LoVo (cell line): Measurements from ENCODE around the gene RO60.

Source experiments
- DNase-seq: peaks from one replicate; pipeline ENCODE4 v3.0.0-alpha.2; 2016; ENCODE audit warnings: low spot score

The RO60 gene

DNA sequence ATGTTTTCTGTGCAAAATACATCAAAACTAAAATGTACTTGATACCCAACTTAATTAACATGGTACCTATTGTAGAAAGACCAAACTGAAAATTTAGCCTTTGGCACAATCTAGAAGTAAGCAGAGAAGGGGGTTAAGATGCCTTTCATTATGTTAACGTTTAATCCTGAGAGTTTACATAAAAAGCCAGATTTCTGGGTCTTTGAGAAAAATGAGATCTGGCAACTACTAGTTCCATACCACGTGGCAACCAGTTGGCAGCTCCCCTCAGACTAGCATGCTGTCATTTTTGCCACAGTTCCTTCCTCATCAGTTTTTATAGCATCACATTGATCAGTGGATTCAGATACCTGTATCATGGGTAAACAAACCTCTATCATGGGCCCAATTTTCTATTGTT lies 1.5 kb downstream of the RO60 start:
- no peak for DNase-seq

DNA sequence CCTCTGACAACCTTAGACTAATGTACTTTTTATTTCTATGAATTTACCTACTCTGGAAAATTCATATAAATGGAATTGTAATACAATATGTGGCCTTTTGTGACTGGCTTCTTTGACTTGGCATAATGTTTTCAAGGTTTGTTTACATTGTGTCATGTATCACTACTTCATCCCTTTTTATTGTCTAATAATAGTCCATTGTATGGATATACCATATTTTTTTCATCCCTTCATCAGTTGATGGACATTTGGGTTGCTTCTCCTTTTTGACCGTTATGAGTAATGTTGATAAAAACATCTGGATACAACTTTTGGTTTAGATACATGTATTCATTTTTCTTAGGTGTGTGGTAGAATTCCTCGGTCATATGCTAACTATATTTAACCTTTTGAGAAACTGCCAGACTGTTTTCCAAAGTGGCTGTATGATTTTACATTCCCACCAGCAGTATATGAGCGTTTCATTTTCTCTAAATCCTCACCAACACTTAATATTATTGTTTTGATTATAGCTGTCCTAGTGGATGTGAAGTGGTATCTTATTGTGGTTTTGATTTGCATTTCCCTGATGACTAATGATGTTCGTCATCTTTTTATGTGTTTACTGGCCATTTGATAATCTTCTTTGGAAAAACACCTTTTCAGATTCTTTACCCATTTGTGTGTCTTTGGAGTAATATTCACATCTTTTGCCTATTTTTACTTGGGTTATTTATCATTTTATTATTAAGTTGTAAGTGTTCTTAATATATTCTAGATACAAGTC lies 3.5 kb downstream of the RO60 start:
- DNase-seq, result no peak

DNA sequence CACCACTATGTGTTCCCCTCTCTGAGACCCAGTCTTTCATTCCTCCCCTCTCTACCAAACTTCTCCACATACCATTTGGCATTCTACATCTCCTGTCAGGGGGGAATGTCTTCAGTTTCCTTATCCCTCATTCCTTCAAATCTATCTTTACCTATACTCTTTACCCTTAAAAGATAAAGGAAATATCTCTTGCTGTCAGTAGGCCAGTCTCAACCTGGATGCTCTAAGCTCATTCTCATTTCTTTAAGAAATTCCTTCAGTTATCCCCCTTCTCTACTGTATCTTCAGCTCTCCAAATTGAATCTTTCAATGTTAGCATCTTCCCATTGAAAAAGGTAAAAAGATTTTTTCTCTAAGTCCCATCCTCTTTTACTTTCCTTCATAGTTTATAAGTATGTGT lies 6.5 kb downstream of the RO60 start:
- no peak for DNase-seq

DNA sequence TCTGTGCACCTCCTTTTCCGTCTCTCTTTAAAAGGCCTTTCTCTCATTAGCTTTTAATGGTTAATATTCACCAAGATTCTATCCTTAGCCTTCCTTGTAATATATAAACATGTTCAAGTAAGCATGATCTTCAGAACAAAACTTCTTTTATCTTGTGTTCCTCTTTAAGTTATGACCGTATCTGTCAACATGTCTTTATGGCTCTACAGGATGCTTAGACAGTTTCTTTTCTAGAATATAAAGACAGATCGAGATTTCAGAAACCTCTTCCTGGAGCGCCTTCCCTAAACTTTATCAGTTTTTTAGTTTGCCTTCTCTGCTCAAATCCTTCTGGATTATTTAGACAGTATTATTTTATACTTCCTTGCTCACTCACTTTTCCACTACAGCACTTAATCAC lies 7.2 kb downstream of the RO60 start:
- no peak for DNase-seq

DNA sequence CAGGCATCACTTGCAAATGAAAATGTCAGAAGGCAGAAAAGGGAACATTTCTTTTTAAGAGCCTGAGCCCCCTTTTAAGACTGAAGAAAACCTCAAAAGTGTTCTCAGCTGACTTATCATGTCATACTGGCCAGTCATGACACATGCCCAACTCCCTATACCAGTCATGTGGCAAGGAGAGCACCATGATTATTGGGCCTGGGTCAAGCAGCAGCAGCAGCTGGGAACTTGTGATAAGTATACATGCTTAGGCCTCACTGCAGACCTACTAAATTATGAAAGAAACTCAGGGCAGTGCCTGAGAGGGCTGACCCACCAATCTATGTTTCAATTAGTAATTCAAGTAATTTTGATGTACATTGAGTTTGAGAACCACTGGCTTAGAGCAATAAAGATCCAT lies 8.6 kb downstream of the RO60 start:
- DNase-seq, result no peak

DNA sequence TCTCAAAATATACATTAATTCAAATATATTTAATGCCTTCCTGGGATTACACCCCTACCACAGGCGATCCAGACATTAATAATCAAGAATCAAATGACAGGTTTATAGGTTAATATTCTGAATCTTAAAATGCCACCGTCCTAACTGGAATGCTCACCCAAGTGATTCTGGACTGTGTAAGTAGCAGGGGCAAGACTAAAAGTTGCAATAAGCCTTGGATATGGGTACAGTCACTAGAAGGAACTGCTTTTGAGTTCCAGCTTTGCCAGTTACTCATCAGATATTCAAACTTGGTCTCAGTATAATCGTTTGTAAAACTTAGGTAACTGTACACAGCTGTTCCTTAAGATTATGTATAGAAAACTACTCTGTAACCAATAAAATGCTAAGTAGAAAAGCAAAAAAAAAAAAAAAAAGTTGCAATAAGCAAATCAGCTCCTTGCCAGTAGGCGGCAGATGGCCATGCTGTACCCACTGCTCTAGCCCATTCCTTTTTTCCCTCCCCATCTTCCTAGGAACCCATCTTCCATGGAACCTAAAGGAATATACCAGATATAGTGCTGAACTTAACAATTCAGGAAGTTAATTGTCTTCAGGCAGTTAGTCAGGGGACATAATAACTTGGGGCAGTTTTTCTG lies 10.5 kb downstream of the RO60 start:
- DNase-seq, result no peak

DNA sequence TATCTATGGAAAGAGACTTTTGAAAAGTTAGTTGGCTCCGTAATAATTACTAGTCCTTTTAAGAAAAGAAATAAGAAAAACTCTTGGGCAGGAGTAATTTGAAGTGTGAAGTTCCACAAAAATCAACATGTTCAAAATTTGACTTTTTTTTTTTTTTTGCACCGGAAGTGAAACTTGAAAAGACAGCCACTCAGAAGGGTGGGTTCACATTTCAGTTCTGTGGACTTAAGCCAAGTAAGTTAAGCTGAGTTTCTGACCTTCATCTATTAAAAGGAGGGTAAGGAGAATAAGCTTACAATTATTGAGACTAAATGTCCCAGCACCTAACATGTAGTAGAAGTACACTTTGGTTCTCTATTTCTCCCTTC lies 11.0 kb downstream of the RO60 start:
- no peak for DNase-seq

DNA sequence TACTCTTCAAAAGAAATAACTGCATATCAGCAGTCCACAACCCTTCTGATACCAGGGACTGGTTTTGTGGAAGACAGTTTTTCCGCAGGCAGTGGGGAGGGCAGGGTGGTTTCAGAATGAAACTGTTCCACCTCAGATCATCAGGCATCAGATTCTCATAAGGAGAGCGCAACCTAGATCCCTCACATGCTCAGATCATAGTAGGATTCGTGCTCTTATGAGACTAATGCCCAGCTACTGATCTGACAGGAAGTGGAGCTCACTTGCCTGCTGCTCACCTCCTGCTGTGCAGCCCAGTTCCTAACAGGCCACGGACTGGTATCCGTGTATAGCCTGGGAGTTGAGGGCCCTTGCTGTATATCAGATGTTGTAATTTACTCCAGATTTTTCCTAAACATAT lies 11.5 kb downstream of the RO60 start:
- no peak for DNase-seq

DNA sequence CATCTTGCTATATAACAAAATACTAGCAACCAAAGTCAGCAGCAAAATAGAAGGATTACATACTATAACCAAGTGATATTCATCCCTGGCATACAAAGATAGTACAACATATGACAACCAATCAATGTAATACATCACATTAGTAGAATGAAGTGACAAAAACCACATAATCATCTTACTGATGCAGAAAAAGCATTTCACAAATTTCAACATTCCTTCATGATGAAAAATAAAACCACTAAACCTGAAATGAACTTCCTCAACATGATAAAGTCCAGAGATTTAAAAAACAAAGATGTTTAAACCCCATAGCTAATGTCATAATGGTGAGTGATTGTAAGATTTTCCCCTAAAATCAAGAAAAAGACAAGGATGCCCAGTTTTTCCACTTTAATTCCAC lies 18.6 kb downstream of the RO60 start:
- DNase-seq, result no peak

DNA sequence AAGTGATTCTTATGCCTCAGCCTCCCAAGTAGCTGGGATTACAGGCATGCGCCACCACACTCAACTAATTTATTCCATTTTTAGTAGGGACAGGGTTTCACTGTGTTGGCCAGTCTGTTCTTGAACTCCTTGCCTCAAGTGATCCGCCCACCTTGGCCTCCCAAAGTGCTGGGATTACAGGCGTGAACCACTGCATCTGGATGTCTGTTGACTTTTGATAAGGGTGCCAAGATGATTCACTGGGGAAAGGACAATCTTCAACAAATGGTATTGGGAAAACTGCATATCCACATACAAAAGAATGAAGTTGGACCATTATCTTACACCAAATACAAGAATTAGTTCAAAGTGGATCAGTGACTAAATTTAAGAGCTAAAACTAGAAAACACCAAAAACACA lies 19.8 kb downstream of the RO60 start:
- DNase-seq, result no peak

DNA sequence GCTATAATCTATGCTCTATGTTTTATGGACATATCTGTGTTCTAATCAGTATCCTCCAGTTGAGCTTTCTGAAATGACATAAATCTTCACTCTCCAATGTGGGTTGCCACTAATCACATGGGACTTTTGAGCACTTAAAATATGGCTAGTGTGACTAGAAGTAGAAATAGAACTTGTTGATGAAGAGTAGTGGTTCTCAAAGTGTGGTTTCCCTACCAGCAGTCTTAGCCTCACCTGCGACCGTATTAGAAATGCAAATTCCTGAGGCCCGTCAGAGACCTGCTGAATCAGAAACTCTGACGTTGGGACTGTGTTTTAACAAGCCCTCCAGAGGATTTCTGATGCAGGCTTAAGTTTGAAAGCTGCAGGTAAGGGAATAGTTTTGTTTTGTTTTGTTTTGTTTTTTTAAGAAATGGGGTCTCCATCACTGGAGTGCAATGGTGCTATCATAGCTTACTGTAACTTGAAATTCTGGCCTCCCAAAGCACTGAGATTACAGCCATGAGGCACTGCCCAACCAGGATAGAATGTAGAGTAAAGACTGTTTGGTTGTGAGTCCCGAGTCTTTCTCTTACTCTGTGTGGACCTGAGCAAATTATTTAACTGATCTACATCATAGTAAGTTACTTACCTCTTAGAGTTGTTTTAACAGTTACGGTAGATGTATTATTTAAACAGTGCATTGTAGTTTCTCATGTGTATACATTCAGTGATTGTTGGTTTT lies 24.1 kb downstream of the RO60 start:
- no peak for DNase-seq

DNA sequence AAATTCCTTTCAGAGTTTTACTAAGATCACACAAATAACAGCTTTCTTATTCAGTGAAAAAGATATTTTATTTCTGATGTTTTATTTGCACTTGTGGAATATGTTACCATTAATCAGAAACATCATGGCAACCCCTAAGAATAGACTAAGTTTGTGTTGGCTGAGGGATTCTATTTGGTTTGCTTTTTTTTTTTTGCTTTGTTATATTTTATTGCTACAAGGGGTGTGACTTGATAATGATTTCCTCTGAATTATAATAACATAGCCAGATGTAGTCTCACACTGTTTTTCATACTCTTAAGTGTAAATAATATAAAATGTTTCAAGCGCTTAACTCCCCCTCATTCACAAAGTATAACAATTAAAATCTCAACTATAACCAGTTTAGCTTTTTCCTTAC lies 25.9 kb downstream of the RO60 start:
- no peak for DNase-seq

DNA sequence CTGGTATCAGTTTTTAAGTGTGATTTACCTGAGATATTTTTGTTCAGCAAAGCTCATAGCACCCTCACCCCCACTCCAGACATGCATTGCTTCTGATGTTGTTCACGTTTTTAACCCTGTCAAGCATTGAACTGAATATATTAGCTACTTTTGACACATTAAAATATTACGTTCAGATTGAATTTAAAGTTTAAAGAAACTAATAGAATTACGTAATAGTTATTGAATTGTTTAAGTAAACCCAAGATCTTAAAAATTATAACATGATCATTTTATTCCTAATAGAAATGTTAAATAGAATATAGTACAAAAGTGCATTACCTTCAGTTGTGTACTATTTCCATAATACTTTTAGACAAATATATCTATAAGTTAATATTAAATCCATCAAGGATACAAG lies 26.9 kb downstream of the RO60 start:
- DNase-seq, result no peak

DNA sequence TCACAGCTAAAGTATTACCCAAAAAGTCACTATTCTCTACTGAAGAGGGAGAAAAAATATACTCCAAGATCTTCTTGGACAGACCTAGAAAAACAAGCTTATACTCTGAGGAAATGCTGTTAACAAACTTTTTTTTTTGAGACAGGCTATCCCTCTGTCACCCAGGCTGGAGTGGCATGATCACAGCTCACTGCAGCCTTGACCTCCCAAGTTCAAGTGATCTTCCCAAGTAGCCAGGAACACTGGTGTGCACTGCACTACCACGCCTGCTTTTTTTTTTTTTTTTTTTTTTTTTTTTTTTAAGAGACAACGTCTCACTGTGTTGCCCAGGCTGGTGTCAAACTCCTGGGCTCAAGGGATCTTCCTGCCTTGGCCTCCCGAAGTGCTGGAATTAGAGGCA lies 28.5 kb downstream of the RO60 start:
- DNase-seq, result no peak

DNA sequence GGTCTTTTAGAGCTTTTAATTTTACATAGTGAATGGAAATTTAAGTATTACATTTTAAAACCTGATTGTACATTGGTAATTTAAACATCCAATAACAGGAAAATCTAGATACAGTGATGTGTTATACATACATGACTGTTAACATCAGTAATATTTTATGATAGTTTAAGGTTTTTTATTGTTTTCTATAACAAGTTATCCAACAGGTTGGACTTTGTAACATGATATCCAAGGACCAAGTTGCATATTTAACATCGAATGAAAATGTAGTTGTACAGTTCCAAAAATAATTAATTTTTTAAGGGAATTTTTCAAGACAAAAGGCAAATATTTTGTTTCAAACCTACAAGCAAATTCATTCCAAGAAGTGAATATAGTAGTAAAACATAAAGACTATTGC lies 31.5 kb downstream of the RO60 start:
- DNase-seq, result no peak

DNA sequence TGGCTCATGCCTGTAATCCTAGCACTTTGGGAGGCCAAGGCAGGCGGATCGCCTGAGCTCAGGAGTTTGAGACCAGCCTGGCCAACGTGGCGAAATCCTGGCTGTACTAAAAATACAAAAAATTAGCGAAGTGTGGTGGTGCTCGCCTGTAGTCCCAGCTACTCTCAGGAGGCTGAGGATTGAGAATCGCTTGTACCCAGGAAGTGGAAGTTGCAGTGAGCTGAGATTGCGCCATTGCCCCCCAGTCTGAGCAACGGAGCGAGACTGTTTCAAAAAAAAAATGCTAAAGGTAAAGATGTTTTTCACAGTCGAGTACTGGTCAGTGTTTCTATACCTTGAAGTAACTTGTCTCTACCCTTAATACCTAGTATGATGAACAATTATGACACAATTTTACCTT lies 34.7 kb downstream of the RO60 start:
- no peak for DNase-seq

DNA sequence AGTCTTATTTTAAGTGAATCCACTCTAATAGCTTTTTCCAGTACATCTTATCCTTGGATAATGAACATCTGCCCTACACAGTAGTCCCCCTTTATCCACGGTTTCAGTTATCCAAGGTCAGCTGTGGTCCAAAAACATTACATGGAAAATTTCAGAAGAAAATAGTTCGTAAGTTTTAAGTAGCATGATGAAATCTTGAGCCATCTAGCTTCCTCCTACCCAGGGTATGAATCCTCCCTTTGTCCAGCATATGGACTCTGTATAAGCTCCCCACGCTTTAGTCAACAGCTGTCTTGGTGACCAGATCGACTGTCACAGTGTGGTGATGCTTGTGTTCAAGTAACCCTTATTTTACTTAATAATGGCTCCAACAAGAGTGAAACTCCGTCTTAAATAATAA lies 43.2 kb downstream of the RO60 start:
- no peak for DNase-seq

DNA sequence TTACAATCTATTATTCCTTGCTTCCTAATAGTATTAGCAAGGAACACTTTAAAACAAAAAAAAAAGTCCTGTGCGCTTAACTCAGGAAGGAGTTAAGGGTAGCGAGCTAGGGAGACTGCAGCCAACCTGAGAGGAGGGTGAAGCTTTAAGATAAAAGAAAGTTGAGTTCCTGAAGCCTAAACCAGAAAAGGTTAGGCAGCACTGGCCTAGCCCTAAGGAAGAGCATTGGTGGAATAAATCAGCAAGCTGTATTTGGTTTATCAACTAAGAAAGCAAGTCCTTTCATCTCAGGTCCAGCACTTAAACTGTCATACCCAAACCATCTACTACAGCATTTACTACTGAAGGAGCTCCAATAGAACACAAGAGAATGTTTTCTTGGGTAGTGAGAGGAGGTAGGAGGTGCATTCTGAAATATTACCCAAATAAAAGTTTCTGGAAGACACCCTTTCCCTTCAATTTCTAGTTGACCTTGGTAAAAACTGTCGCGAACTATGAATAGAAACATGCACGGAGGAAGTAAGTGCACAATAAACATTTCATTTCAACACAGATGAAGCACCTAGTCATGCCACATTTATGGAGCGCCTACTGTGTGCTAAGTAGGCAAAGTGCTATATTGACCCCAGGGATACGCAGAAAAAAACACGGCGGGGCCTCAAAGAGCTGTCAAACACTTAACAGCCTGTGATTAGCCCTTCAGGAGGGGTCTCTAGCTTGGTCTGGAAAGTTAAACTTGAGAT lies 44.5 kb downstream of the RO60 start:
- no peak for DNase-seq

DNA sequence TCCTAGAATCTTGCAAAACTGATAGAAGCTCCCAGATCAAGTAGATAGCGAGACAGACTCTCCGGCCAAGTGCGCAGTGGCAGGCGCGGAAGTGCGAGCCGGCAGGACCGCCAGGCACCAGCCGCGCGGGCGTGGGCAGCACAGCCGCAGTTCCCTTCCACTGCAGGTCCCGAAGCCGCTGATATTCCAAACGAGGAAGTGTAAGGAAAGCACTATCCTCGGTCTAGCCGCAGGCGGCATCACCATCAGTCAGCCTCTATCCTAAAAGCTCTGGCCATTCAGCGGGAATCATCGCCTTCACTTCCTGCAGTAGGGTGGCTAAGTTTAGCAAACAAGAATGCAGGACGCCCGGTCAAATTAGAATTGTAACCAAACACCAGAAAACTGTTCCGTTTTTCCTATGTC lies 45.1 kb downstream of the RO60 start:
- peak; percentile 39 for DNase-seq

DNA sequence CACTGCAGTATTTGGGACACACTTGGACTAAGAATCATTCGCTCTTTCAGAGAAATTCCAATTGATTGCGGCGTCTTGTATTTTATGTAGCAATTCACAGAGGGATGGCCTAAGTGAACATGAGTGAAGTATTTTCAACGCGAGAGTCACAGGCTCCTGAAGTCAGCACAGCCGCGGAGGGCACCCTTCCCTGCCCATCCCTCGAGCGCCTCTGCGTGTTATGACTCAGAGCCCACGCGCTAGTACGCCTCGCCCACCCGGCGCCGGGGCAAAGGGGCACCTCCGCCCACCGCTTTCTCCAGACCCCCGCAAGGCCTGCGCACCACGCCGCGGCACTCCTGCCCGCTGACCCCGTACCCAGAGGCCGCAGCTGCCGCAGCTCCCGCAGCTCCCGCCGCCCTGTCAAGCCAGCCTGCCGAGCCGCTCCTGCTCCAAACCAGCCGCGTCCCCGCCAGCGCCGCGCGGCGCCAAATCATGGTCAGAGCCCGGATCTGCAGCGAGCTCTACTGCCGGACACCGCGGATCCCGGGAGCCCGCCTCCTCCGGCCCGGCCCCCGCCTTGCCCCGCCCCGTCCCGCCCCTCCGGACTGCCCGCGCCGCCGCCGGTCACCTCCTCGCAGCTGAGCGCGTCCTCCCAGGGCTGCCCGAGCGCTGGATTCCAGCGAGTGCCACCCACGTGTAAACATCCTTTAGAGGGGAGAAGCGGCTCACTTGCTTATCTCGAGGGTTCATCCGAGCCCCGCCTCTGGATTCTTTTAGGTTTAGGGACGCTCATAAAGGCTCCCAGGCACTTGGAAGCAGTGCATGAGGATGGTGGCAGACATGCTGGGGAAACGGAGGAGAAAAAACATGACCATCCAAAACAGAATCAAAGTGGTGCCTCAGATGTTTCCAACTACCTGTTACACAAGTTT lies 45.8 kb downstream of the RO60 start, which contains the start of gene GLRX2:
GLRX2 (minus strand) TSS at position 508 of the 914 bp plus-strand sequence; CDS start at position 476, 32 bp downstream.
- DNase-seq, result peak; percentile 85

DNA sequence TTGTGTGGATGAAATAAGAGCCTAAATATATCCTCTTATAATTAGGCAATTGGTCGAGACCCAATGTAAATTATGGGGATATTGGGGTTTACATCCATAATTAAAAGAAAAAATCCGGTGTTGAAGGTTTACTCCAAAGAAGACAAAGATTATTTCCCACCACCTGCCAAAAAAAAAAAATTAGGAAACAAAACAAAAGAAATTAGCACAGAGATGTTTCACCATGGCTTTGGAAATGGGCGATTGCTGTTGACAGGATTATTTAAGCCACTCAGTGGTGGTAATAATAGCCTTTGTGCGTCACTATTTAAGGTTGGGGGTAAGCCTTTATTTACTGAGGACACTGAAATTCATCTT lies 46.4 kb downstream of the RO60 start:
- no peak for DNase-seq

DNA sequence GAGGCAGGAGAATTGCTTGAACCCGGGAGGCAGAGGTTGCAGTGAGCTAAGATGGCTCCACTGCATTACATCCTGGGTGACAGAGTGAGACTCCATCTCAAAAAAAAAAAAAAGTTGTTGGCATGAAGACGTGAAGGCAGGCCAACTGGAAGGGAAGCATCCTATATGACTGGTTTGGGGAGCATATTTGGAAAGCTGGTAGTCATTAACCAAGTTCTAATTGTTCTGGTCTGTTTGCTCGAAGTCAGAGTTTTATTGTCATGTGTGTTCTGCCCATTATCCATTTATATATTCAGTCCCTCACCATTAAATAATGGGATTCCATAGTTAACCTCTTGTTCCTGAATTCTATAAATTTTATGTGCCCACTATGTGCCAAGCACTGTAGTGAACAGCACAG lies 49.1 kb downstream of the RO60 start:
- no peak for DNase-seq
